22Rv1 (cell line): Measurements from ENCODE around the gene MYO15B.

Source experiments
- CTCF ChIP-seq: fragments of 450-650 bp; IDR thresholded peaks from 2 replicates; pipeline ENCODE4 v1.5.1; 2017; ENCODE audit warnings: mild to moderate bottlenecking
- ZFX ChIP-seq: fragments of 450-650 bp; IDR thresholded peaks from 2 replicates; pipeline ENCODE4 v1.6.1; 2017; ENCODE audit warnings: antibody characterized with exemption, borderline replicate concordance

GRCh38 chr17:75604034-75604695 lies 16.6 kb downstream of the MYO15B start:
- TF ChIP-seq CTCF (no peak), ZFX (no peak)
